Melanocyte of skin (primary cell): Measurements from ENCODE around the gene NEK6. TPM values are rescaled to one million over a fixed set of nuclear protein-coding genes. Genes with fewer than 3 reads are reported as not detected.

Source experiments
- total RNA-seq, 2 donors: library from RNA; depleted of rRNA; stranded (reverse); fragments of >200 nt; gene quantifications; 2 replicates each; pipeline ENCODE4 v1.2.3, GENCODE V29; 2012

Gene NEK6
- 10 to 100 TPM; 22.4 to 35.0 TPM for total RNA-seq

DNA sequence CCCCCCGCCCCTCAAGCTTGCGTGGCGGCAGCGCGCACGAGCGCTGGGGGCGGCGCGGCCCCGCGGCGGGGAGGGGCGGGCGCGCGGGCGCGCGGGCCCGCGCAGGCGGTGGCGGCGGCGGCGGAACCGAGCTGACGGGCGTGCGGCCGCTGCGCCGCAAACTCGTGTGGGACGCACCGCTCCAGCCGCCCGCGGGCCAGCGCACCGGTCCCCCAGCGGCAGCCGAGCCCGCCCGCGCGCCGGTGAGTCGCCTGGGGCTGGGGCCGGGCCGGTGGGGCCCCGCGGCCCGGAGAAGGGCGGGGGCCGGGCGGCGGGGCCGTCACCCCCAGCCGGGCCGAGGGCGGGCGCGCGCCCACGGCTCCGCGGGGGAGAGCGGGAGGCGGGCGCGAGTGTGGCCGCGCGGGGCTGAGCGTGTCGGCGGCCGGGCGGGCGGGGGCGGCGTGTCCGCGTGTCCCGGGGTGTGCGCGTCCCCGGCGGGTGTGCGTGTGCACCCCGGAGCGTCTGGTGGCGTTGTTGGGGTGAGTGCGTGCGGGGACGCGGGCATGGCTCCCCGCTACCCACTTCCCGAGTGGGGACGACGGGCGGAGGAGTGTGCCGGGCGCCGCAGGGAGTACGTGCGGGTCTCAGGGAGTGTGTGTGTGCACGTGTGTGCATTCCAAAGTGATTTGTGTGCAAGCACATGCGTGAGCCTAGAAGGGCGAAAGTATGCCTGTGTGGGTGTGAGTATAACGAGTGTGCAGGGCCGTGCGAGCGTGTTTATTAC lies at the start of gene NEK6:
TSS of gene NEK6 (plus strand) at position 106 of the 763 bp plus-strand sequence. CDS start 44,016 bp downstream, outside the sequence.

Other genes starting within 250 kb of the NEK6 start
- gene LHX2, start 246.2 kb upstream of the NEK6 start, total RNA-seq = not detected
- 100 to 1,000 TPM; 238 to 397 TPM for gene PSMB7, start 157.5 kb downstream of the NEK6 start, total RNA-seq
- not detected for gene ADGRD2, start 192.5 kb downstream of the NEK6 start, total RNA-seq
- not detected for gene NR5A1, start 249.4 kb downstream of the NEK6 start, total RNA-seq